ENCODE results near the gene METAP1.
"Not testable (repeated sequence)": the region's sequence is repeated elsewhere in the genome, so short reads cannot be mapped to it uniquely, and the experiment has no call there.

DNA sequence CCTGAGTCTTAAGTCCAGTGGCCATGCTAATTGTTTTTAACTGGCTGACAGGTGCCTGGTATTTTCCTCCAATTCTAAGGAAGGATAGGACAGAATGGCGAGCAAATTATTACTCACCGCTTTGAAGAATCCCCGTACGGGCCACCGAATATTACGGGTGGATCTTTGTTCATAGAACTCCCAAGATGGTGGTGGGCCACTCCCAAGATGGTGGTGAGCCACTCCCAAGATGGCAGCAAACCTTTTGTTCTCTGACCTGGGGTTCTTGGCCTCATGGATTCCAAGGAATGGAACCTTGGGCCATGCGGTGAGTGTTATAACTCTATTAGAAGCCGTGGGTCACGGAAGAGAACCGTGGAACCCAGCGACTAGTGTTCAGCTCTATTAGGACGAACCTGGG lies 113.8 kb downstream of the METAP1 start:
- TF ChIP-seq, protein P1, sequence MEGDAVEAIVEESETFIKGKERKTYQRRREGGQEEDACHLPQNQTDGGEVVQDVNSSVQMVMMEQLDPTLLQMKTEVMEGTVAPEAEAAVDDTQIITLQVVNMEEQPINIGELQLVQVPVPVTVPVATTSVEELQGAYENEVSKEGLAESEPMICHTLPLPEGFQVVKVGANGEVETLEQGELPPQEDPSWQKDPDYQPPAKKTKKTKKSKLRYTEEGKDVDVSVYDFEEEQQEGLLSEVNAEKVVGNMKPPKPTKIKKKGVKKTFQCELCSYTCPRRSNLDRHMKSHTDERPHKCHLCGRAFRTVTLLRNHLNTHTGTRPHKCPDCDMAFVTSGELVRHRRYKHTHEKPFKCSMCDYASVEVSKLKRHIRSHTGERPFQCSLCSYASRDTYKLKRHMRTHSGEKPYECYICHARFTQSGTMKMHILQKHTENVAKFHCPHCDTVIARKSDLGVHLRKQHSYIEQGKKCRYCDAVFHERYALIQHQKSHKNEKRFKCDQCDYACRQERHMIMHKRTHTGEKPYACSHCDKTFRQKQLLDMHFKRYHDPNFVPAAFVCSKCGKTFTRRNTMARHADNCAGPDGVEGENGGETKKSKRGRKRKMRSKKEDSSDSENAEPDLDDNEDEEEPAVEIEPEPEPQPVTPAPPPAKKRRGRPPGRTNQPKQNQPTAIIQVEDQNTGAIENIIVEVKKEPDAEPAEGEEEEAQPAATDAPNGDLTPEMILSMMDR (conservative IDR thresholded peaks at IDR 0.05), result not testable (repeated sequence)
- TF ChIP-seq ZFX (IDR thresholded peaks at IDR 0.05), result not testable (repeated sequence)

Data from C4-2B (cell line).